Endodermal cell (in vitro differentiated cells): ENCODE data around the gene FAXC. TPM values are rescaled to one million over a fixed set of nuclear protein-coding genes. Genes with fewer than 3 reads are reported as not detected.

Experiments used
- DNase-seq: peaks from one replicate; pipeline ENCODE4 v3.0.0-alpha.2; 2017
- H3K27ac ChIP-seq: 2 replicates; pipeline ENCODE4 v1.5.1; 2013; ENCODE audit warnings: mild to moderate bottlenecking, low read depth, low read length, moderate library complexity
- H3K27me3 ChIP-seq: 2 replicates; pipeline ENCODE4 v1.6.1; 2013; ENCODE audit warnings: mild to moderate bottlenecking, low read length, moderate library complexity; ENCODE audit not compliant: insufficient read depth, control insufficient read depth, poor library complexity, severe bottlenecking
- H3K36me3 ChIP-seq: 2 replicates; pipeline ENCODE4 v1.7.0; 2013; ENCODE audit warnings: mild to moderate bottlenecking, low read length, moderate library complexity; ENCODE audit not compliant: control insufficient read depth, insufficient read depth
- H3K4me1 ChIP-seq: one replicate; pipeline ENCODE4 v1.7.0; 2013; ENCODE audit warnings: low read length; ENCODE audit not compliant: control insufficient read depth, insufficient read depth
- H3K4me3 ChIP-seq: 2 replicates; pipeline ENCODE4 v1.5.1; 2013; ENCODE audit warnings: mild to moderate bottlenecking, low read length, moderate library complexity
- H3K9ac ChIP-seq: 2 replicates; pipeline ENCODE4 v1.6.1; 2013; ENCODE audit warnings: mild to moderate bottlenecking, low read length, moderate library complexity; ENCODE audit not compliant: poor library complexity, severe bottlenecking; ENCODE audit errors: extremely low read depth
- H3K9me3 ChIP-seq: 2 replicates; pipeline ENCODE4 v1.6.1; 2013; ENCODE audit warnings: mild to moderate bottlenecking, low read length, moderate library complexity; ENCODE audit not compliant: control insufficient read depth
- H3K27ac Mint-ChIP-seq: 2 replicates; pipeline ENCODE4 v1.8.0; 2020; ENCODE audit warnings: mixed read lengths
- H3K27me3 Mint-ChIP-seq: 2 replicates; pipeline ENCODE4 v1.8.0; 2021; ENCODE audit warnings: mild to moderate bottlenecking, mixed read lengths; ENCODE audit not compliant: insufficient read depth
- H3K36me3 Mint-ChIP-seq: 2 replicates; pipeline ENCODE4 v1.8.0; 2020; ENCODE audit warnings: low read depth, mixed read lengths
- H3K4me1 Mint-ChIP-seq: 2 replicates; pipeline ENCODE4 v1.8.0; 2020; ENCODE audit warnings: mixed read lengths
- H3K4me3 Mint-ChIP-seq: 2 replicates; pipeline ENCODE4 v1.8.0; 2020; ENCODE audit warnings: mild to moderate bottlenecking, moderate library complexity, mixed read lengths
- H3K9me3 Mint-ChIP-seq: 2 replicates; pipeline ENCODE4 v1.8.0; 2020; ENCODE audit warnings: mild to moderate bottlenecking, mixed read lengths
- CTCF ChIP-seq: fragments of 200-600 bp; sonication (generic); conservative IDR thresholded peaks from 2 replicates; pipeline ENCODE4 v1.5.0; 2021; ENCODE audit warnings: antibody characterized with exemption, mild to moderate bottlenecking
- WGBS, 2 experiments: methylation state at CpG; one replicate each; pipeline versions ENCODE4 v1.1.5 to v1.1.7; 2013; ENCODE audit warnings: missing lambda C conversion rate in 2 of 2, mixed read lengths in 1 of 2; ENCODE audit not compliant: insufficient coverage in 1 of 2, insufficient read length in 1 of 2; 5-methylcytosine and 5-hydroxymethylcytosine counted together
- total RNA-seq, 2 donors: library from RNA; stranded (reverse); fragmentation: NEBNext Ultra II Directional in 1 of 2; extraction: Animal tissue kit (Norgen Biotek cat#: 25700) in 1 of 2; gene quantifications; 2 replicates in 1 of 2; 3 replicates in 1 of 2; pipeline ENCODE4 v1.2.1, GENCODE V29; 2021

Gene FAXC
- total RNA-seq, 2 donors from 2014 or later = 8.8 to 19.5 TPM

GRCh38 chr6:99384507-99384906 lies 35.0 kb upstream of the FAXC start:
- Histone ChIP-seq H3K36me3 (no peaks in the 10 kb centered on the region), H3K27ac (no peak overlapping the region), H3K27me3 (no peaks in the 10 kb centered on the region), H3K4me3 (no peak overlapping the region), H3K9me3 (no peaks in the 10 kb centered on the region), H3K4me1 (no peaks in the 10 kb centered on the region), H3K9ac (no peak overlapping the region)
- Mint-ChIP-seq H3K36me3 (no peaks in the 10 kb centered on the region), H3K27me3 (no peaks in the 10 kb centered on the region), H3K4me1 (peaks cover 2% of the 10 kb centered on the region), H3K4me3 (no peak overlapping the region), H3K27ac (no peak overlapping the region), H3K9me3 (no peaks in the 10 kb centered on the region)
- DNase-seq = no peak
- TF ChIP-seq CTCF = no peak
- WGBS, 2 experiments = 80 to 92% methylated on average over 3 of the region's 3 CpGs

- H3K4me3 Mint-ChIP-seq = no peak overlapping the region
- Histone ChIP-seq H3K9ac (no peak overlapping the region), H3K4me3 (no peak overlapping the region), H3K27ac (no peak overlapping the region), H3K9me3 (no peaks in the 10 kb centered on the region), H3K36me3 (no peaks in the 10 kb centered on the region), H3K4me1 (no peaks in the 10 kb centered on the region), H3K27me3 (no peaks in the 10 kb centered on the region)
- H3K4me1 Mint-ChIP-seq = no peaks in the 10 kb centered on the region
- no peaks in the 10 kb centered on the region for H3K9me3 Mint-ChIP-seq
- no peaks in the 10 kb centered on the region for H3K27me3 Mint-ChIP-seq
- peaks cover 1% of the 10 kb centered on the region for H3K36me3 Mint-ChIP-seq
- no peak for DNase-seq
- TF ChIP-seq CTCF = no peak
- no peak overlapping the region for H3K27ac Mint-ChIP-seq
These were observed 29.2 kb upstream of the FAXC start for GRCh38 chr6:99378636-99379035.

- Histone ChIP-seq H3K27me3 (no peaks in the 10 kb centered on the region), H3K9me3 (no peaks in the 10 kb centered on the region), H3K4me1 (no peaks in the 10 kb centered on the region), H3K9ac (no peak overlapping the region), H3K4me3 (no peak overlapping the region), H3K27ac (no peak overlapping the region), H3K36me3 (no peaks in the 10 kb centered on the region)
- Mint-ChIP-seq H3K4me3 (no peak overlapping the region), H3K36me3 (no peaks in the 10 kb centered on the region), H3K27me3 (no peaks in the 10 kb centered on the region), H3K4me1 (peaks cover 4% of the 10 kb centered on the region), H3K27ac (no peak overlapping the region), H3K9me3 (no peaks in the 10 kb centered on the region)
- peak; percentile 18 for TF ChIP-seq CTCF
- DNase-seq = peak; percentile 54
These were observed 20.1 kb upstream of the FAXC start for GRCh38 chr6:99369533-99369932.
